Measurements from ENCODE around the gene CERT1. TPM values are rescaled to one million over a fixed set of nuclear protein-coding genes. Genes with fewer than 3 reads are reported as not detected.

CERT1 gene
- total and polyA plus RNA-seq, 9 of the 15 experiments (the other 6 are each of a cell fraction or from before 2014, with no cell fraction given) = 3.4 to 24.7 (median 9.8) TPM

- Histone ChIP-seq H4K20me1 (replicated peaks; ENCODE audit: control insufficient read depth, insufficient read depth, low read length) (no peaks in the 10 kb centered on the region), H3K79me2 (ENCODE audit: control insufficient read depth, insufficient read depth, low read length) (no peaks in the 10 kb centered on the region), H3K4me2 (ENCODE audit: insufficient read depth, low read length) (no peak overlapping the region), H3K4me3 (no peak overlapping the region), H2AFZ (ENCODE audit: low read depth, low read length) (no peak overlapping the region), H3K27ac (ENCODE audit: extremely low read depth, low read depth, low read length) (no peak overlapping the region), H3K9ac (ENCODE audit: insufficient read depth in 1 of 2, low read depth in 2 of 2, low read length in 2 of 2) (no peak overlapping the region), H3K4me1 (replicated peaks in 1 of 2; ENCODE audit: control insufficient read depth in 2 of 2, insufficient read depth in 2 of 2, low read length in 2 of 2) (no peaks in the 10 kb centered on the region), H3K27me3 (ENCODE audit: control insufficient read depth in 2 of 2, insufficient read depth in 2 of 2, low read length in 2 of 2) (no peaks in the 10 kb centered on the region), H3K9me1 (ENCODE audit: control insufficient read depth, insufficient read depth, low read length) (no peaks in the 10 kb centered on the region), H3K9me3 (replicated peaks; ENCODE audit: control insufficient read depth, insufficient read depth, low read depth, low read length) (peaks cover 9% of the 10 kb centered on the region), H3K36me3 (ENCODE audit: control insufficient read depth, insufficient read depth, low read length) (peaks cover 4% of the 10 kb centered on the region; the same call in 1 of the 3 replicates)
- in situ Hi-C loops (cut with MboI) (no loop called here), intact Hi-C loops (cut with micrococcal nuclease) (no loop called here)
- FAIRE-seq (no peak), ATAC-seq (no peak), DNase-seq (ENCODE audit: extremely low read depth in 1 of 4, low spot score in 3 of 4) (no peak)
- ChIA-PET CTCF (ENCODE audit: low intra/inter-chr PET ratio) (no interaction called here), POLR2A (no interaction called here)
- no TSS peak for BruUV-seq (replicated peaks)
- 81% methylated on average over 1 of the region's 1 CpG for WGBS (ENCODE audit: insufficient coverage, low coverage, missing lambda C conversion rate)
- no peak for TF ChIP-seq CGGBP1 (CRISPR knock-in tag; IDR thresholded peaks at IDR 0.05)
- TF ChIP-seq ZNF764 (CRISPR knock-in tag; IDR thresholded peaks at IDR 0.05; ENCODE audit: low read depth) = no peak
- TF ChIP-seq ZSCAN32 (CRISPR knock-in tag; IDR thresholded peaks at IDR 0.05) = no peak
- TF ChIP-seq ZNF511 (CRISPR knock-in tag; IDR thresholded peaks at IDR 0.05) = no peak
- TF ChIP-seq RREB1 (CRISPR knock-in tag; IDR thresholded peaks at IDR 0.05) = no peak
- no peak for TF ChIP-seq TAL1 (IDR thresholded peaks at IDR 0.05)
- no peak for TF ChIP-seq ZKSCAN8 (CRISPR knock-in tag; IDR thresholded peaks at IDR 0.05)
- TF ChIP-seq ZNF280B (CRISPR knock-in tag; IDR thresholded peaks at IDR 0.05) = no peak
- no peak for TF ChIP-seq HNRNPK (IDR thresholded peaks at IDR 0.05; ENCODE audit: low read depth, low read length, poor library complexity, severe bottlenecking)
- TF ChIP-seq MLLT1 (IDR thresholded peaks at IDR 0.05) = no peak
- no peak for TF ChIP-seq USF2 (CRISPR knock-in tag; IDR thresholded peaks at IDR 0.05)
- TF ChIP-seq KDM2B (CRISPR knock-in tag; IDR thresholded peaks at IDR 0.05) = no peak
- no peak for TF ChIP-seq HIVEP1 (CRISPR knock-in tag; IDR thresholded peaks at IDR 0.05)
These were observed 61.4 kb downstream of the CERT1 start for GRCh38 chr5:75450069-75450468.
